ENCODE results near the gene SLC2A8.

DNA sequence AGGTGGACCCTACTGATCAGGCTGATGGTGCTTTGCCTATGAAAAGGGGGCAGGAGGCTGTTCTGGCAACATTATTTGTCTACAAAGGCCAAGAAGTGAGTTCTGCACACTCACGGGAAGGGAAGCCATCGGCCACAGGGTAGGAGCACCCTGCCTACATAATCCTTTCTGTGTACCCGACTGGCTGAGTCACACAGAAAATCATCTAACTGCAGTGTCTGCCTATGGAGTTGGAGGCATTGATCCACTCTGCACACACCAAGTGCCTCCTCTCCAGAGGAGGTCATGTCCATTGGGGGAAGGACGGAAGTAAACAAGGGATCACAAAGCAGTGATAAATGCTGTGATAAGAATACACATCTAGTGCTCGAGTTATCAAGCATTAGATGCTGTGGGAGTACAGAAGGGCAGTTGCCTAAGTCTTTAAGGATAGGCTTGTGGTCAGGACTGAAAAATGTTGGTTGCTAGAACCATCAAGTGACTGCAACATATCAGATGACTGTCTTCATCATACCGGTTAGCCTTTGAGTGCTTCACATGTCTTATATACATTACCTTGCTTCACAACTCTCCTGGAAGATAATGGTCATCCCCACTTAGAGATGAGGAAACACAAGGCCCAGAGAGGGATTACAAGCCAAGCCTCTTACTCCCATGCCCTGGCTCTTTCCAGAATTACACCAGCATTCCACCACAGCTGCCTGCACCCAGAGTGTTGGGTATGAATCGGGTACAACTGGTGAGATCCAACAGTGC, 1.3 kb upstream of the SLC2A8 start:
- TF ChIP-seq, protein P1, sequence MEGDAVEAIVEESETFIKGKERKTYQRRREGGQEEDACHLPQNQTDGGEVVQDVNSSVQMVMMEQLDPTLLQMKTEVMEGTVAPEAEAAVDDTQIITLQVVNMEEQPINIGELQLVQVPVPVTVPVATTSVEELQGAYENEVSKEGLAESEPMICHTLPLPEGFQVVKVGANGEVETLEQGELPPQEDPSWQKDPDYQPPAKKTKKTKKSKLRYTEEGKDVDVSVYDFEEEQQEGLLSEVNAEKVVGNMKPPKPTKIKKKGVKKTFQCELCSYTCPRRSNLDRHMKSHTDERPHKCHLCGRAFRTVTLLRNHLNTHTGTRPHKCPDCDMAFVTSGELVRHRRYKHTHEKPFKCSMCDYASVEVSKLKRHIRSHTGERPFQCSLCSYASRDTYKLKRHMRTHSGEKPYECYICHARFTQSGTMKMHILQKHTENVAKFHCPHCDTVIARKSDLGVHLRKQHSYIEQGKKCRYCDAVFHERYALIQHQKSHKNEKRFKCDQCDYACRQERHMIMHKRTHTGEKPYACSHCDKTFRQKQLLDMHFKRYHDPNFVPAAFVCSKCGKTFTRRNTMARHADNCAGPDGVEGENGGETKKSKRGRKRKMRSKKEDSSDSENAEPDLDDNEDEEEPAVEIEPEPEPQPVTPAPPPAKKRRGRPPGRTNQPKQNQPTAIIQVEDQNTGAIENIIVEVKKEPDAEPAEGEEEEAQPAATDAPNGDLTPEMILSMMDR (IDR thresholded peaks at IDR 0.05), result no peak
- TF ChIP-seq POLR2A (IDR thresholded peaks at IDR 0.05) (no peak), EP300 (IDR thresholded peaks at IDR 0.05) (no peak)
